Raji (cell line): Measurements from ENCODE around the gene CRYBA4.

Experiments used
- POLR2A ChIP-seq: IDR thresholded peaks from 2 replicates; pipeline ENCODE4 v1.6.1; 2011; ENCODE audit warnings: low read depth, low read length, control low read depth; ENCODE audit not compliant: insufficient read depth

CRYBA4 gene

GRCh38 chr22:26642465-26643417 is 21.0 kb downstream of the CRYBA4 start:
- TF ChIP-seq POLR2A = no peak

- no peak for TF ChIP-seq POLR2A
These were observed 21.8 kb downstream of the CRYBA4 start for GRCh38 chr22:26643418-26644100.

DNA sequence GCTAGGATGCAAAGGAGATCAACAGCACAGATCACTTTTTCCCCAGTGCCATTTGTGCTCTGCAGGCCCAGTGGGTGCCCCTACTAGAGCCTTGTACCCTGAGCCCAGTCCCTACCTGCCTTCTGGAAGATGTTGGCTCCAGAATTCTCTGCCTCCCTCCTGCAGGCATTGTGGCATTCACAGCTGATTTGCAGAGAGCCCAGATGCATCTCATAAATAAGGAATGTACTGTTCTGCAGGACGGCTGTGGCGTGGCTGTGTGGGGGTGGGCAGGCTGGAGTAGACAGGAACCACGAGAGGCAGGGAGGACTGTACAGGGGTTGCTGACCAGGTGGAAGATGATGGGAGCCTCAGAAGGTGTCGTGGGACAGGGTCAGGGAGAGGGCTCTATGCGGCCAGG is 24.4 kb downstream of the CRYBA4 start:
- TF ChIP-seq POLR2A = no peak

GRCh38 chr22:26648011-26648497 is 26.3 kb downstream of the CRYBA4 start:
- TF ChIP-seq POLR2A = no peak

DNA sequence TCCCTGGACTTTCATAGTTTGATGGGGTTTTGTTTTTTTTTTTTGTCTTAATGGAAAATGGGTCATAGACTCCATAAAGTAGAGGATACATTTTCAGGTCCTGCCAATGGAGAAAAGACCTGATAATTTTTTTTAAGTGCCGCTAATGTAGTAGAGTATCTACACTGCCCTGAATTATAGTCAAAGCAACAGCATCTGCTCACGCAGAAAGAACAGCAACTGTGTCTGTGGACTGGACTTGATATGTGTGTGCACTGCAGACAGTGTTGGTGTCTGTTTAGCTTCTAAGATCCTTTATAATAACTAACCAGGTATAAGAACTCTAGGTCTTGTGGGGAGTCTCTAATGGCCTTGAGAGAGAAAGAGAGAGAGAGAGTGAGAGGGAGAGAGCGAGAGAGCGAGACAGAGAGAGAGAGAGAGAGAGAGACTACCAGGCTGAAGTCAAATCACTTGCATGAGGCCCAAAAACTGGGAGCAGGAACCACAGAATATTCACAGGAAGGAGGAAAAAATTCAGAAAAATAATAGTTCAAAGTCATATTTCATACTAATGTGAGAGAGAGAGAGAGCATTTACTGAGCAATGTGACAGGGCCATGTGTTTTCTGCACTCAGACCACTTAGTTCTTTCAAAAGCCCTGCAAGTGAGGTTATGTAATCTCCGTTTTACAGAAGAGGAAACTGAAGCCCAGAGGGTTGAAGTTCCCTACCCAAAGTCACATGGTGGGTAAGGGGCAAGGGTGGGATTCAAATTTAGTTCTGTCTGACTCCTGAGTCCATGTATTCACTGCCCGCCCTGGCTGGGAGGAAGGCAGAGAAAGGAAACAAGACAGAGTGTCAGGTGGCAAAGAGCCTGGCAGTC is 27.0 kb downstream of the CRYBA4 start:
- TF ChIP-seq POLR2A = no peak

GRCh38 chr22:26650722-26651421 is 29.1 kb downstream of the CRYBA4 start:
- no peak for TF ChIP-seq POLR2A

DNA sequence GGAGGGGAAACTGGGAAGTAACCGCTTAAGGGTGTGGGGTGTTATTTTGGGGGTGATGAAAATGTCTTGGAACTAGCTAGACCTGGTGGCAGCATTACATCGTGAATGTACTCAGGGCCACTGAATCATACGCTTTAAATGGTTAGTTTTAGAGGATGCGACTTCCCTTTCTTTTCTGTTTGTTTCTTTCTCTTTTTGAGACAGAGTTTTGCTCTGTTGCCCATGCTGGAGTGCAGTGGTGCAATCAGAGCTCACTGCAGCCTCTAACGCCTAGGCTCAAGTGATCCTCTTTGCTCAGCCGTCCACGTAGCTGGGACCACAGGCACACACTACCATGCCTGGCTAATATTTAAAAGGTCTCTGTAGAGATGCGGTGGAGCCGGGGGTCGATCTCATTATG is 30.1 kb downstream of the CRYBA4 start:
- TF ChIP-seq POLR2A = no peak

DNA sequence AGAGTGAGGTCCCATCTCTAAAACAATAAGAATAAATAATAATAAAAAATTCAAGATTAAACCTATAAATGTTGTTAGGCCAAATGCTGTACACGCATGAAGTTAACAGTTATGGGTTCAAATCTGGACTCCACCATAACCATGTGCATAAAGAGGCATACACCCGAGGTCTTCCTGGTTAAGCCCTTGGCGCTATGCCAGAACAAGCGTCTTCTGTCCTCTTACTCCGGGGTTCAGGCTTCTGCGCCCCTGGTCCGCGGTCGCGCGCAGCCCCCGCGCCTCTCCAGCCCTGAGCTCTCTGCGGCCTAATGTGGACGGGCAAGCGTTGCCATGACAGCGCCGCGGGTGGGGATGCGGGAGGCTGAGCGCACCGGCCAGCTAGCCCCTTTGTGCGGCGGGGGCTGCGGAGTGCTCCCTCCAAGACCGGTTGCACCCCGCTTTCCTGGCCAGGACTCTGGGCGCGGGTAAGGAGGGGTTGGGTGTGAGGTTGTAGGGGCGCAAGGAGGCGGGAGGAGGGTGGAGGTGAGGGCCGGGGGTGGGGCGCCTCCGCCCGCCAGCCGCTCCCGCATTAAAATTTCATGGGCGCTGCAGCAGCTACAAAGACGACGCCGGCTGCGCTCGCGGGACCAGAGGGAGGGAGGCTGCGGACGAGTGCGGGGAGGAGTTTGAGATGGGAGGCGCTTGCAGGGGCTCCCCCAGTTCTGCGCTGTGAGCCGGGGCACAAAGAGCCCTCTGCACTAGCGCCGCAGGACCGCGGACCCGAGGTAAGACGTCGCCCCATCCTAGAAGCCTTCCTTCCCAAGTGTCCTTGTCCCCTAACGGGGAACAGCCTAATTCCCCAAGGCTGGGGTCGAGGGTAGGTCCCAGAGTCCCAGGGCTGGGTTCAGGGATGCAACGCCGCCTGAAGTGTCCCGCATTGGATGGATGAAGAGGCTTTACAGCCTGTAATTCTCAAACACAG is 35.4 kb downstream of the CRYBA4 start, which contains the start of gene MIAT:
MIAT (plus strand) TSS at position 698 of the 961 bp plus-strand sequence.
- TF ChIP-seq POLR2A = no peak

GRCh38 chr22:26658161-26658560 is 36.4 kb downstream of the CRYBA4 start:
- TF ChIP-seq POLR2A = no peak

- peak; percentile 56 for TF ChIP-seq POLR2A
These were observed 37.1 kb downstream of the CRYBA4 start for GRCh38 chr22:26658671-26659478.

- TF ChIP-seq POLR2A = no peak
These were observed 38.6 kb downstream of the CRYBA4 start for GRCh38 chr22:26660356-26660755.

- TF ChIP-seq POLR2A = no peak
These were observed 39.3 kb downstream of the CRYBA4 start for GRCh38 chr22:26660961-26661578.

DNA sequence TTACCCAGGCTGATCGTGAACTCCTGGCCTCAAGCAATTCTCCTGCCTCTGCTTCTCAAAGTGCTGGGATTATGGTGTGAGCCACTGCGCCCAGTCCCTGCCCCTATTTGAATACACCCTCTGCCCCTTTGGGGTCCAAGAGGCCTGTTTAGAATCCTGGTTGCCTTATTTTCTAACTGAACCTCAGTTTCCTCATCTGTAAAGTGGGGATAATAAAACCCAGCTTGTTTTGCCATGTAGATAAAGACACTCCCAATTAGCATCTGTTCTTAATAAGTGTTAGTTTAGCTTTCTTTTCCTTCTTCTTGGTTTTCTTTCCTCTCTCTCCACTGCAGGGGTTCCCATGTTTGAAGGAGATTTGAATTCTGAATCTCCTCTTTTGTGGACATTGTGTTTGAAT is 40.4 kb downstream of the CRYBA4 start:
- no peak for TF ChIP-seq POLR2A
